CD4-positive, alpha-beta T cell (primary cell): ENCODE measurements around the gene NPR2. TPM values are rescaled to one million over a fixed set of nuclear protein-coding genes. Genes with fewer than 3 reads are reported as not detected.

ENCODE experiments used
- ATAC-seq: fragments of 200-7000 bp; cut with Tn5 transposase; one replicate; pipeline ENCODE4 v1.10.0; 2022; ENCODE audit warnings: mild to moderate bottlenecking; ENCODE audit not compliant: poor library complexity
- CTCF ChIA-PET: fragments of 350-600 bp; sonication (Branson Sonifier 250); formaldehyde crosslinking; loops from one replicate; lab custom pipeline; 2021; ENCODE audit warnings: antibody characterized with exemption, inconsistent platforms; lab: Charles Lee
- POLR2A ChIA-PET: fragments of 350-600 bp; sonication (Branson Sonifier 250); formaldehyde crosslinking; loops from one replicate; lab custom pipeline; 2021; ENCODE audit warnings: antibody characterized with exemption, inconsistent platforms; lab: Charles Lee
- DNase-seq, 14 experiments: peaks; one replicate each; pipeline ENCODE4 v3.0.0-alpha.2; 2013 to 2020; ENCODE audit warnings: mixed read lengths in 2 of 14
- H3K27ac ChIP-seq, 2 donors: one replicate each; pipeline versions ENCODE4 v1.5.1 to v1.7.0; 2013; ENCODE audit warnings: low read length in 2 of 2, low read depth in 1 of 2, mild to moderate bottlenecking in 1 of 2
- H3K27me3 ChIP-seq, 2 experiments: 1 replicate in 1 of 2; 2 replicates in 1 of 2; pipeline versions ENCODE4 v1.6.1 to v1.7.0; 2013; ENCODE audit warnings: low read length in 2 of 2, control low read depth in 1 of 2, mild to moderate bottlenecking in 1 of 2, moderate library complexity in 1 of 2; ENCODE audit not compliant: insufficient read depth in 2 of 2, control insufficient read depth in 1 of 2
- H3K36me3 ChIP-seq: one replicate; pipeline ENCODE4 v1.6.1; 2013; ENCODE audit warnings: low read length, control low read depth; ENCODE audit not compliant: insufficient read depth
- H3K4me1 ChIP-seq: one replicate; pipeline ENCODE4 v1.6.1; 2013; ENCODE audit warnings: low read length, control low read depth; ENCODE audit not compliant: insufficient read depth
- H3K4me3 ChIP-seq: one replicate; pipeline ENCODE4 v1.5.1; 2013; ENCODE audit warnings: mild to moderate bottlenecking, low read length, moderate library complexity
- H3K9me3 ChIP-seq, 2 experiments: 1 replicate in 1 of 2; 2 replicates in 1 of 2; pipeline versions ENCODE4 v1.6.1 to v1.7.0; 2013; ENCODE audit warnings: low read length in 2 of 2, mild to moderate bottlenecking in 2 of 2, control low read depth in 1 of 2, moderate library complexity in 1 of 2; ENCODE audit not compliant: control insufficient read depth in 1 of 2, insufficient read depth in 1 of 2
- H3K27ac Mint-ChIP-seq: one replicate; pipeline ENCODE4 v1.8.0; 2020; ENCODE audit warnings: mixed read lengths
- H3K27me3 Mint-ChIP-seq: one replicate; pipeline ENCODE4 v1.8.0; 2021; ENCODE audit warnings: mixed read lengths
- H3K36me3 Mint-ChIP-seq: one replicate; pipeline ENCODE4 v1.8.0; 2021; ENCODE audit warnings: low read depth, mixed read lengths
- H3K4me1 Mint-ChIP-seq: one replicate; pipeline ENCODE4 v1.8.0; 2021; ENCODE audit warnings: low read depth, mixed read lengths
- H3K4me3 Mint-ChIP-seq: one replicate; pipeline ENCODE4 v1.8.0; 2020; ENCODE audit warnings: mild to moderate bottlenecking, mixed read lengths
- H3K9me3 Mint-ChIP-seq: one replicate; pipeline ENCODE4 v1.8.0; 2020; ENCODE audit warnings: mixed read lengths
- intact Hi-C, 2 experiments: fragments of 100-400 bp; cut with DNase I in 1 of 2; cut with micrococcal nuclease in 1 of 2; formaldehyde crosslinking; loops; one replicate each; pipeline versions ENCODE4 v1.15.1 to v1.9.0; 2023 to 2025; cut with DNase I, micrococcal nuclease
- total RNA-seq, 174 experiments: library from RNA in 2 of 174; stranded (reverse) in 2 of 174; gene quantifications; one replicate each; pipeline ENCODE4 v1.2.3 and lab custom pipeline; 2021 to 2026
- TF ChIP-seq, protein P1 (sequence below): fragments of 200-600 bp; IDR thresholded peaks from one replicate; pipeline ENCODE4 v1.8.0; 2022; ENCODE audit warnings: antibody characterized with exemption, mild to moderate bottlenecking

Gene NPR2
- total RNA-seq, 2 experiments from 2014 or later: 1.2 to 4.2 TPM

GRCh38 chr9:35778496-35778895 is 12.9 kb upstream of the NPR2 start:
- Mint-ChIP-seq H3K4me3 (no peak overlapping the region), H3K4me1 (no peaks in the 10 kb centered on the region), H3K27ac (no peak overlapping the region), H3K27me3 (no peaks in the 10 kb centered on the region), H3K9me3 (no peaks in the 10 kb centered on the region), H3K36me3 (peaks cover 26% of the 10 kb centered on the region)
- H3K4me1 ChIP-seq: no peaks in the 10 kb centered on the region
- intact Hi-C loops: no loop called here
- TF ChIP-seq, protein P1, sequence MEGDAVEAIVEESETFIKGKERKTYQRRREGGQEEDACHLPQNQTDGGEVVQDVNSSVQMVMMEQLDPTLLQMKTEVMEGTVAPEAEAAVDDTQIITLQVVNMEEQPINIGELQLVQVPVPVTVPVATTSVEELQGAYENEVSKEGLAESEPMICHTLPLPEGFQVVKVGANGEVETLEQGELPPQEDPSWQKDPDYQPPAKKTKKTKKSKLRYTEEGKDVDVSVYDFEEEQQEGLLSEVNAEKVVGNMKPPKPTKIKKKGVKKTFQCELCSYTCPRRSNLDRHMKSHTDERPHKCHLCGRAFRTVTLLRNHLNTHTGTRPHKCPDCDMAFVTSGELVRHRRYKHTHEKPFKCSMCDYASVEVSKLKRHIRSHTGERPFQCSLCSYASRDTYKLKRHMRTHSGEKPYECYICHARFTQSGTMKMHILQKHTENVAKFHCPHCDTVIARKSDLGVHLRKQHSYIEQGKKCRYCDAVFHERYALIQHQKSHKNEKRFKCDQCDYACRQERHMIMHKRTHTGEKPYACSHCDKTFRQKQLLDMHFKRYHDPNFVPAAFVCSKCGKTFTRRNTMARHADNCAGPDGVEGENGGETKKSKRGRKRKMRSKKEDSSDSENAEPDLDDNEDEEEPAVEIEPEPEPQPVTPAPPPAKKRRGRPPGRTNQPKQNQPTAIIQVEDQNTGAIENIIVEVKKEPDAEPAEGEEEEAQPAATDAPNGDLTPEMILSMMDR: no peak
- ChIA-PET CTCF (interaction anchor here (0.5 to 1.3 kb wide), 2 partner anchors 12 to 707 kb away, joined by 3 to 4 read pairs; no protein-coding TSS in a partner anchor), POLR2A (no interaction called here)
- ATAC-seq (no peak), DNase-seq (no peak)
- H3K36me3 ChIP-seq: peaks cover 4% of the 10 kb centered on the region
- H3K9me3 ChIP-seq: no peaks in the 10 kb centered on the region
- no peak overlapping the region for H3K4me3 ChIP-seq
- no peak overlapping the region for H3K27ac ChIP-seq
- no peaks in the 10 kb centered on the region for H3K27me3 ChIP-seq

DNA sequence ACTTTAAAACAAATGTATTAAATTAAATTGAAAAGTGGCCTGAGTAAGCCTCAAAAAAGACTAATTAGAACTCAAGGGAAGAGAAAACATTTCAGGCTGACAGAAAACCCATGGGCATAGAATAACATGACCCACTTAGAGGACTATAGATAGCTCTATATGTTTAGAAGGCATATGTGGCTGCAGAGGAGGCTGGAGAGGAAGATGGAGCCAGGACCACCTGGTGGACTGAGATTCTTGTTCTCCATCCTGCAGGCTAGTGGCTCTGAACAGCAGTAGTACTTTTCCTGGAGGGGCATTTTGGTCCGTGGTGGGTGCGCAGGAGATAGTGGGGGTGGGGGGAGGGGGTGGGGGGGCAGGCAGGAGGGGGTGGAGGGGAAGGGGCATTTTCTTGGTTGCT is 10.3 kb upstream of the NPR2 start:
- Mint-ChIP-seq H3K4me3 (no peak overlapping the region), H3K36me3 (peaks cover 36% of the 10 kb centered on the region), H3K27ac (no peak overlapping the region), H3K4me1 (no peaks in the 10 kb centered on the region), H3K27me3 (no peaks in the 10 kb centered on the region), H3K9me3 (no peaks in the 10 kb centered on the region)
- H3K36me3 ChIP-seq: peaks cover 11% of the 10 kb centered on the region
- POLR2A ChIA-PET: no interaction called here
- no peaks in the 10 kb centered on the region for H3K9me3 ChIP-seq
- TF ChIP-seq, protein P1: no peak
- H3K4me1 ChIP-seq: no peaks in the 10 kb centered on the region
- intact Hi-C loops: no loop called here
- H3K4me3 ChIP-seq: no peak overlapping the region
- no peaks in the 10 kb centered on the region for H3K27me3 ChIP-seq
- no peak for DNase-seq
- no peak for ATAC-seq
- no peak overlapping the region for H3K27ac ChIP-seq
- CTCF ChIA-PET: interaction anchor here (0.7 kb wide), 1 partner anchor 84 kb away, joined by 4 read pairs; no protein-coding TSS in a partner anchor

DNA sequence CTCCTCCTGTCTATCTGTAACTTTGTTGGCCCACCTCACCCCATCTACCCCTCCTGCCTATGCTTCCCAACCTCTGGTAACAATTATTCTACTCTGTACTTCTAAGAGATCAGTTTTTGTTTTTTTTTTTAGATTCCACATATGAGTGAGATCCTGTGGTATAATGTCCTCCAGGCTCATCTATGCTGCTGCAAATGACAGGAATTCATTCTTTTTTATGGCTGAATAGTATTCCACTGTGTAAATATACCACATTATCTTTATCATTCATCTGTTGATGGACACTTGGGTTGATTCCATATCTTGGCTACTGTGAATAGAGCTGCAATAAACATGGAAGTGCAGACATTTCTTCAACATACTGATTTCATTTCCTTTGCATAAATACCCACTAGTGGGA is 8.0 kb upstream of the NPR2 start:
- Mint-ChIP-seq H3K9me3 (no peaks in the 10 kb centered on the region), H3K36me3 (peaks cover 49% of the 10 kb centered on the region), H3K27me3 (no peaks in the 10 kb centered on the region), H3K4me3 (no peak overlapping the region), H3K4me1 (no peaks in the 10 kb centered on the region), H3K27ac (no peak overlapping the region)
- H3K4me3 ChIP-seq: no peak overlapping the region
- no peaks in the 10 kb centered on the region for H3K9me3 ChIP-seq
- ChIA-PET POLR2A (no interaction called here), CTCF (interaction anchor here (1.0 to 1.7 kb wide), 2 partner anchors 27 to 52 kb away, joined by 3 to 5 read pairs; no protein-coding TSS in a partner anchor)
- TF ChIP-seq, protein P1: no peak
- no peaks in the 10 kb centered on the region for H3K27me3 ChIP-seq
- no peaks in the 10 kb centered on the region for H3K4me1 ChIP-seq
- peaks cover 16% of the 10 kb centered on the region for H3K36me3 ChIP-seq
- intact Hi-C loops: no loop called here
- ATAC-seq (no peak), DNase-seq (no peak)
- no peak overlapping the region for H3K27ac ChIP-seq
